HAP-1 (cell line): Measurements from ENCODE around the gene MALAT1.
A peak's percentile ranks its signal among the peaks of the same experiment; 100 is the strongest.

Experiments used
- DNase-seq, 2 experiments: peaks; one replicate each; pipeline ENCODE4 v3.0.0-alpha.2; 2016 to 2020; ENCODE audit warnings: low spot score in 2 of 2
- H3K27me3 ChIP-seq: fragments of 250-450 bp; sonication (Bioruptor Pico); 2 replicates; pipeline ENCODE4 v1.5.1; 2020; ENCODE audit warnings: low read depth, mild to moderate bottlenecking, moderate library complexity
- H3K36me3 ChIP-seq: fragments of 250-450 bp; sonication (Bioruptor Pico); replicated peaks from 2 replicates; pipeline ENCODE4 v1.5.1; 2020; ENCODE audit warnings: mild to moderate bottlenecking
- H3K4me1 ChIP-seq: fragments of 250-450 bp; sonication (Bioruptor Pico); 2 replicates; pipeline ENCODE4 v1.5.1; 2020; ENCODE audit warnings: mild to moderate bottlenecking
- H3K4me3 ChIP-seq: fragments of 250-450 bp; sonication (Bioruptor Pico); 2 replicates; pipeline ENCODE4 v1.5.1; 2020; ENCODE audit warnings: mild to moderate bottlenecking, moderate library complexity
- H3K9me3 ChIP-seq: fragments of 250-450 bp; sonication (Bioruptor Pico); 2 replicates; pipeline ENCODE4 v1.5.1; 2020; ENCODE audit warnings: mild to moderate bottlenecking, moderate library complexity
- in situ Hi-C: fragments of 300-500 bp; cut with MboI; formaldehyde crosslinking; loops from 3 replicates; pipeline ENCODE4 v1.14.3; 2020; ENCODE audit warnings: low sequenced_read_pairs, inconsistent platforms, mixed read lengths

Gene MALAT1

GRCh38 chr11:65498727-65498976, 193 bp upstream of the MALAT1 start:
- peaks cover 47% of the 10 kb centered on the region for H3K36me3 ChIP-seq
- in situ Hi-C loops = no loop called here
- H3K9me3 ChIP-seq = no peaks in the 10 kb centered on the region
- peak overlapping the region; percentile 60 for H3K4me3 ChIP-seq
- no peaks in the 10 kb centered on the region for H3K27me3 ChIP-seq
- H3K4me1 ChIP-seq = peaks cover 22% of the 10 kb centered on the region
- no peak for DNase-seq

- H3K36me3 ChIP-seq = peaks cover 59% of the 10 kb centered on the region
- no peaks in the 10 kb centered on the region for H3K27me3 ChIP-seq
- in situ Hi-C loops = no loop called here
- H3K9me3 ChIP-seq = no peaks in the 10 kb centered on the region
- peaks cover 15% of the 10 kb centered on the region for H3K4me1 ChIP-seq
- no peak for DNase-seq
- peak overlapping the region; percentile 60 for H3K4me3 ChIP-seq
These were observed 1.0 kb downstream of the MALAT1 start for GRCh38 chr11:65499713-65500386.

- H3K36me3 ChIP-seq = peaks cover 66% of the 10 kb centered on the region
- DNase-seq = peak in 1 of 2 experiments; percentile 55
- in situ Hi-C loops = no loop called here
These were observed 1.7 kb downstream of the MALAT1 start for GRCh38 chr11:65500387-65501185.

GRCh38 chr11:65501186-65501471, 2.3 kb downstream of the MALAT1 start:
- H3K9me3 ChIP-seq = no peaks in the 10 kb centered on the region
- peak overlapping the region; percentile 60 for H3K4me3 ChIP-seq
- DNase-seq = no peak
- in situ Hi-C loops = no loop called here
- no peaks in the 10 kb centered on the region for H3K27me3 ChIP-seq
- H3K4me1 ChIP-seq = peaks cover 22% of the 10 kb centered on the region
- H3K36me3 ChIP-seq = peaks cover 71% of the 10 kb centered on the region

More at GRCh38 chr11:65500387-65501185, 1.7 kb downstream of the MALAT1 start:
- Histone ChIP-seq H3K4me3 (peak overlapping the region; percentile 60), H3K4me1 (peaks cover 20% of the 10 kb centered on the region), H3K9me3 (no peaks in the 10 kb centered on the region), H3K27me3 (no peaks in the 10 kb centered on the region)

GRCh38 chr11:65501472-65502273, 2.8 kb downstream of the MALAT1 start:
- no peak for DNase-seq
- H3K9me3 ChIP-seq = no peaks in the 10 kb centered on the region
- H3K4me3 ChIP-seq = peak overlapping the region; percentile 60
- H3K36me3 ChIP-seq = peaks cover 75% of the 10 kb centered on the region
- in situ Hi-C loops = no loop called here
- H3K27me3 ChIP-seq = no peaks in the 10 kb centered on the region
- peaks cover 16% of the 10 kb centered on the region for H3K4me1 ChIP-seq

- Histone ChIP-seq H3K9me3 (no peaks in the 10 kb centered on the region), H3K4me3 (peak overlapping the region; percentile 60), H3K36me3 (peaks cover 75% of the 10 kb centered on the region), H3K27me3 (no peaks in the 10 kb centered on the region), H3K4me1 (peaks cover 15% of the 10 kb centered on the region)
- in situ Hi-C loops = no loop called here
- DNase-seq = no peak
These were observed 3.4 kb downstream of the MALAT1 start for GRCh38 chr11:65502274-65502554.

GRCh38 chr11:65502555-65503367, 3.9 kb downstream of the MALAT1 start:
- in situ Hi-C loops = no loop called here
- H3K36me3 ChIP-seq = peaks cover 75% of the 10 kb centered on the region
- DNase-seq = no peak
- no peaks in the 10 kb centered on the region for H3K27me3 ChIP-seq
- H3K9me3 ChIP-seq = no peaks in the 10 kb centered on the region
- peaks cover 16% of the 10 kb centered on the region for H3K4me1 ChIP-seq
- peak overlapping the region; percentile 60 for H3K4me3 ChIP-seq

- H3K27me3 ChIP-seq = no peaks in the 10 kb centered on the region
- in situ Hi-C loops = no loop called here
- peak overlapping the region; percentile 60 for H3K4me3 ChIP-seq
- H3K36me3 ChIP-seq = peaks cover 75% of the 10 kb centered on the region
- H3K9me3 ChIP-seq = no peaks in the 10 kb centered on the region
- H3K4me1 ChIP-seq = peaks cover 16% of the 10 kb centered on the region
- DNase-seq = no peak
These were observed 4.6 kb downstream of the MALAT1 start for GRCh38 chr11:65503368-65503948.

GRCh38 chr11:65503949-65504673, 5.3 kb downstream of the MALAT1 start:
- DNase-seq = peak in 1 of 2 experiments; percentile 42
- in situ Hi-C loops = no loop called here
- peak overlapping the region; percentile 60 for H3K4me3 ChIP-seq
- H3K36me3 ChIP-seq = peaks cover 74% of the 10 kb centered on the region
- H3K4me1 ChIP-seq = peaks cover 16% of the 10 kb centered on the region
- H3K9me3 ChIP-seq = no peaks in the 10 kb centered on the region
- no peaks in the 10 kb centered on the region for H3K27me3 ChIP-seq

- DNase-seq = no peak
- H3K27me3 ChIP-seq = no peaks in the 10 kb centered on the region
- H3K4me3 ChIP-seq = peak overlapping the region; percentile 60
- no peaks in the 10 kb centered on the region for H3K9me3 ChIP-seq
- H3K36me3 ChIP-seq = peaks cover 66% of the 10 kb centered on the region
- H3K4me1 ChIP-seq = peaks cover 16% of the 10 kb centered on the region
- in situ Hi-C loops = loop anchor here (5.0 kb wide), 2 partner anchors 88 to 138 kb away; no protein-coding TSS in a partner anchor
These were observed 6.0 kb downstream of the MALAT1 start for GRCh38 chr11:65504674-65505465.

GRCh38 chr11:65505466-65506289, 6.8 kb downstream of the MALAT1 start:
- Histone ChIP-seq H3K27me3 (no peaks in the 10 kb centered on the region), H3K9me3 (no peaks in the 10 kb centered on the region), H3K36me3 (peaks cover 58% of the 10 kb centered on the region), H3K4me1 (peaks cover 16% of the 10 kb centered on the region), H3K4me3 (peak overlapping the region; percentile 60)
- peak in 1 of 2 experiments; percentile 34 for DNase-seq
- in situ Hi-C loops = loop anchor here (5.0 kb wide), 2 partner anchors 88 to 138 kb away; no protein-coding TSS in a partner anchor
